SK-N-SH treated with all-trans-retinoic acid at 6 μM for 48 hours (cell line): Measurements from ENCODE around the gene MARCHF6.

Source experiments
- ATAC-seq: fragments of 200-7000 bp; cut with Tn5 transposase; 3 replicates; pipeline ENCODE4 v1.9.1; 2020; ENCODE audit warnings: mild to moderate bottlenecking, moderate library complexity
- ARNTL ChIP-seq: fragments of 450-650 bp; formaldehyde crosslinking; IDR thresholded peaks from 2 replicates; pipeline ENCODE4 v1.5.0; 2020; ENCODE audit warnings: low read depth, mild to moderate bottlenecking, moderate library complexity, borderline replicate concordance
- BACH2 ChIP-seq: fragments of 250-450 bp; sonication (Bioruptor Pico); IDR thresholded peaks from 2 replicates; pipeline ENCODE4 v1.9.0; 2021; ENCODE audit warnings: mild to moderate bottlenecking, borderline replicate concordance
- CSDC2 ChIP-seq: fragments of 250-450 bp; sonication (Bioruptor Pico); IDR thresholded peaks from 2 replicates; pipeline ENCODE4 v1.5.0; 2020; ENCODE audit warnings: mild to moderate bottlenecking, moderate library complexity
- CSRNP3 ChIP-seq: fragments of 250-450 bp; sonication (Bioruptor Pico); IDR thresholded peaks from 2 replicates; pipeline ENCODE4 v1.5.1; 2021; ENCODE audit warnings: mild to moderate bottlenecking, moderate library complexity
- ESRRG ChIP-seq: fragments of 250-450 bp; sonication (Bioruptor Pico); IDR thresholded peaks from 2 replicates; pipeline ENCODE4 v1.6.1; 2021; ENCODE audit warnings: mild to moderate bottlenecking
- GLIS3 ChIP-seq: fragments of 250-450 bp; sonication (Bioruptor Pico); IDR thresholded peaks from 2 replicates; pipeline ENCODE4 v1.5.0; 2020; ENCODE audit warnings: mild to moderate bottlenecking, moderate library complexity
- ISL1 ChIP-seq: fragments of 250-450 bp; sonication (Bioruptor Pico); IDR thresholded peaks from 2 replicates; pipeline ENCODE4 v2.1.2; 2022; ENCODE audit warnings: mild to moderate bottlenecking, moderate library complexity
- OSR1 ChIP-seq: fragments of 250-450 bp; sonication (Bioruptor Pico); IDR thresholded peaks from 2 replicates; pipeline ENCODE4 v1.8.0; 2022; ENCODE audit warnings: moderate library complexity, mild to moderate bottlenecking, inconsistent platforms
- PPARA ChIP-seq: fragments of 250-450 bp; sonication (Bioruptor Pico); IDR thresholded peaks from 2 replicates; pipeline ENCODE4 v1.5.0; 2020; ENCODE audit warnings: mild to moderate bottlenecking, borderline replicate concordance
- RARB ChIP-seq: fragments of 250-450 bp; sonication (Bioruptor Pico); IDR thresholded peaks from 2 replicates; pipeline ENCODE4 v1.8.0; 2021; ENCODE audit warnings: mild to moderate bottlenecking, moderate library complexity
- SNAI2 ChIP-seq: fragments of 250-450 bp; sonication (Bioruptor Pico); IDR thresholded peaks from 2 replicates; pipeline ENCODE4 v1.5.0; 2020; ENCODE audit warnings: mild to moderate bottlenecking, moderate library complexity
- TCF4 ChIP-seq: fragments of 250-450 bp; sonication (Bioruptor Pico); IDR thresholded peaks from 2 replicates; pipeline ENCODE4 v1.8.0; 2021; ENCODE audit warnings: mild to moderate bottlenecking, moderate library complexity, borderline replicate concordance
- TOX ChIP-seq: fragments of 250-450 bp; sonication (Bioruptor Pico); IDR thresholded peaks from 2 replicates; pipeline ENCODE4 v1.8.0; 2021; ENCODE audit warnings: mild to moderate bottlenecking, moderate library complexity, borderline replicate concordance
- TSHZ2 ChIP-seq: fragments of 250-450 bp; sonication (Bioruptor Pico); IDR thresholded peaks from 2 replicates; pipeline ENCODE4 v1.5.0; 2020; ENCODE audit warnings: mild to moderate bottlenecking, moderate library complexity
- ZC3H10 ChIP-seq: fragments of 250-450 bp; sonication (Bioruptor Pico); IDR thresholded peaks from 2 replicates; pipeline ENCODE4 v1.5.1; 2021; ENCODE audit warnings: mild to moderate bottlenecking, moderate library complexity
- ZFP3 ChIP-seq: fragments of 250-450 bp; sonication (Bioruptor Pico); IDR thresholded peaks from 2 replicates; pipeline ENCODE4 v1.5.0; 2020; ENCODE audit warnings: mild to moderate bottlenecking, moderate library complexity
- ZNF70 ChIP-seq: fragments of 450-650 bp; formaldehyde crosslinking; IDR thresholded peaks from 2 replicates; pipeline ENCODE4 v1.5.0; 2020; ENCODE audit warnings: mild to moderate bottlenecking, moderate library complexity
- ZNF8 ChIP-seq: fragments of 450-650 bp; formaldehyde crosslinking; IDR thresholded peaks from 2 replicates; pipeline ENCODE4 v1.5.0; 2020; ENCODE audit warnings: mild to moderate bottlenecking, moderate library complexity
- TF ChIP-seq, protein P1 (sequence below): fragments of 250-450 bp; sonication (Bioruptor Pico); IDR thresholded peaks from 2 replicates; pipeline ENCODE4 v1.8.0; 2021; ENCODE audit warnings: low read depth, mild to moderate bottlenecking, moderate library complexity, borderline replicate concordance
- TF ChIP-seq, protein P2 (sequence below): fragments of 250-450 bp; sonication (Bioruptor Pico); IDR thresholded peaks from 2 replicates; pipeline ENCODE4 v1.5.1; 2020; ENCODE audit warnings: low read depth, mild to moderate bottlenecking, moderate library complexity
- TF ChIP-seq, protein P3 (sequence below): fragments of 250-450 bp; sonication (Bioruptor Pico); IDR thresholded peaks from 2 replicates; pipeline ENCODE4 v1.8.0; 2020; ENCODE audit warnings: mild to moderate bottlenecking, moderate library complexity, borderline replicate concordance

The MARCHF6 gene

GRCh38 chr5:10384483-10384882 lies 31.0 kb downstream of the MARCHF6 start (continued):
- TF ChIP-seq TSHZ2 (CRISPR knock-in tag) (no peak), BACH2 (CRISPR knock-in tag) (no peak), ZFP3 (CRISPR knock-in tag) (no peak), TOX (no peak), TCF4 (CRISPR knock-in tag) (no peak)
- TF ChIP-seq, protein P1, sequence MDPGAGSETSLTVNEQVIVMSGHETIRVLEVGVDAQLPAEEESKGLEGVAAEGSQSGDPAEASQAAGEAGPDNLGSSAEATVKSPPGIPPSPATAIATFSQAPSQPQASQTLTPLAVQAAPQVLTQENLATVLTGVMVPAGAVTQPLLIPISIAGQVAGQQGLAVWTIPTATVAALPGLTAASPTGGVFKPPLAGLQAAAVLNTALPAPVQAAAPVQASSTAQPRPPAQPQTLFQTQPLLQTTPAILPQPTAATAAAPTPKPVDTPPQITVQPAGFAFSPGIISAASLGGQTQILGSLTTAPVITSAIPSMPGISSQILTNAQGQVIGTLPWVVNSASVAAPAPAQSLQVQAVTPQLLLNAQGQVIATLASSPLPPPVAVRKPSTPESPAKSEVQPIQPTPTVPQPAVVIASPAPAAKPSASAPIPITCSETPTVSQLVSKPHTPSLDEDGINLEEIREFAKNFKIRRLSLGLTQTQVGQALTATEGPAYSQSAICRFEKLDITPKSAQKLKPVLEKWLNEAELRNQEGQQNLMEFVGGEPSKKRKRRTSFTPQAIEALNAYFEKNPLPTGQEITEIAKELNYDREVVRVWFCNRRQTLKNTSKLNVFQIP: no peak

DNA sequence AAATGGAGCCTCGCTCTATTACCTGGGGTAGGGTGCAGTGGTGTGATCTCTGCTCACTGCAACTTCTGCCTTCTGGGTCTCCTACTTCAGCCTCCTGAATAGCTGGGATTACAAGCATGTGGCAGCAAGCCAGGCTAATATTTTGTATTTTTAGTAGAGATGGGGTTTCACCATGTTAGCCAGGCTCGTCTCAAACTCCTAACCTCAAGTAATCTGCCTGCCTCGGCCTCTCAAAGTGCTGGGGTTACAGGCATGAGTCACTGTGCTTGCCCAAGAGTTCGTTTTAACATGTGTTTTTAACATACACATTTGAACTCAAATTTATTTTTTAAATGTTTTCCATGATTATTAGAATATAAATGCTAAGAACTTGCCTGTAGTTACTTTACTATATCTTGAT lies 34.2 kb downstream of the MARCHF6 start:
- TF ChIP-seq RARB (no peak), TOX (no peak), ZNF70 (CRISPR knock-in tag) (no peak), OSR1 (CRISPR knock-in tag) (no peak), TSHZ2 (CRISPR knock-in tag) (no peak), ZNF8 (no peak), CSDC2 (no peak), ARNTL (CRISPR knock-in tag) (no peak), ISL1 (CRISPR knock-in tag) (no peak), PPARA (CRISPR knock-in tag) (no peak)
- TF ChIP-seq, all 23 proteins: peak for 0
- no peak; the same call in 2 of the 3 replicates for ATAC-seq

GRCh38 chr5:10391130-10391529 lies 37.6 kb downstream of the MARCHF6 start:
- TF ChIP-seq PPARA (CRISPR knock-in tag) (no peak), BACH2 (CRISPR knock-in tag) (no peak), CSRNP3 (CRISPR knock-in tag) (no peak), ZC3H10 (CRISPR knock-in tag) (no peak), ZNF70 (CRISPR knock-in tag) (no peak), ARNTL (CRISPR knock-in tag) (no peak), CSDC2 (no peak), SNAI2 (CRISPR knock-in tag) (no peak), TSHZ2 (CRISPR knock-in tag) (no peak), ESRRG (CRISPR knock-in tag) (no peak), TOX (no peak), ZNF8 (no peak), GLIS3 (CRISPR knock-in tag) (no peak), ISL1 (CRISPR knock-in tag) (no peak), RARB (no peak), TCF4 (CRISPR knock-in tag) (no peak)
- TF ChIP-seq, protein P2, sequence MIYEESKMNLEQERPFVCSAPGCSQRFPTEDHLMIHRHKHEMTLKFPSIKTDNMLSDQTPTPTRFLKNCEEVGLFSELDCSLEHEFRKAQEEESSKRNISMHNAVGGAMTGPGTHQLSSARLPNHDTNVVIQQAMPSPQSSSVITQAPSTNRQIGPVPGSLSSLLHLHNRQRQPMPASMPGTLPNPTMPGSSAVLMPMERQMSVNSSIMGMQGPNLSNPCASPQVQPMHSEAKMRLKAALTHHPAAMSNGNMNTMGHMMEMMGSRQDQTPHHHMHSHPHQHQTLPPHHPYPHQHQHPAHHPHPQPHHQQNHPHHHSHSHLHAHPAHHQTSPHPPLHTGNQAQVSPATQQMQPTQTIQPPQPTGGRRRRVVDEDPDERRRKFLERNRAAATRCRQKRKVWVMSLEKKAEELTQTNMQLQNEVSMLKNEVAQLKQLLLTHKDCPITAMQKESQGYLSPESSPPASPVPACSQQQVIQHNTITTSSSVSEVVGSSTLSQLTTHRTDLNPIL: no peak
- TF ChIP-seq, protein P3, sequence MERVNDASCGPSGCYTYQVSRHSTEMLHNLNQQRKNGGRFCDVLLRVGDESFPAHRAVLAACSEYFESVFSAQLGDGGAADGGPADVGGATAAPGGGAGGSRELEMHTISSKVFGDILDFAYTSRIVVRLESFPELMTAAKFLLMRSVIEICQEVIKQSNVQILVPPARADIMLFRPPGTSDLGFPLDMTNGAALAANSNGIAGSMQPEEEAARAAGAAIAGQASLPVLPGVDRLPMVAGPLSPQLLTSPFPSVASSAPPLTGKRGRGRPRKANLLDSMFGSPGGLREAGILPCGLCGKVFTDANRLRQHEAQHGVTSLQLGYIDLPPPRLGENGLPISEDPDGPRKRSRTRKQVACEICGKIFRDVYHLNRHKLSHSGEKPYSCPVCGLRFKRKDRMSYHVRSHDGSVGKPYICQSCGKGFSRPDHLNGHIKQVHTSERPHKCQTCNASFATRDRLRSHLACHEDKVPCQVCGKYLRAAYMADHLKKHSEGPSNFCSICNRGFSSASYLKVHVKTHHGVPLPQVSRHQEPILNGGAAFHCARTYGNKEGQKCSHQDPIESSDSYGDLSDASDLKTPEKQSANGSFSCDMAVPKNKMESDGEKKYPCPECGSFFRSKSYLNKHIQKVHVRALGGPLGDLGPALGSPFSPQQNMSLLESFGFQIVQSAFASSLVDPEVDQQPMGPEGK: no peak
- no peak for ATAC-seq

GRCh38 chr5:10392567-10393328 lies 39.3 kb downstream of the MARCHF6 start:
- ATAC-seq: peak; percentile 53
